Muscle layer of colon (tissue), 2 donors: ENCODE results near the gene ANKRD17.
A peak's percentile ranks its signal among the peaks of the same experiment; 100 is the strongest.
"Not testable (repeated sequence)": the region's sequence is repeated elsewhere in the genome, so short reads cannot be mapped to it uniquely, and the experiment has no call there.

Source experiments
- H3K27ac ChIP-seq: one replicate; pipeline ENCODE4 v1.7.0; 2013; ENCODE audit warnings: low read depth, mild to moderate bottlenecking, low read length, moderate library complexity
- H3K27me3 ChIP-seq, 2 donors: one replicate each; pipeline ENCODE4 v1.7.0; 2013; ENCODE audit warnings: low read length in 2 of 2, mild to moderate bottlenecking in 2 of 2; ENCODE audit not compliant: insufficient read depth in 2 of 2, control insufficient read depth in 1 of 2
- H3K36me3 ChIP-seq: one replicate; pipeline ENCODE4 v1.7.0; 2013; ENCODE audit warnings: mild to moderate bottlenecking, low read length; ENCODE audit not compliant: insufficient read depth
- H3K4me1 ChIP-seq: one replicate; pipeline ENCODE4 v1.7.0; 2013; ENCODE audit warnings: mild to moderate bottlenecking, low read length; ENCODE audit not compliant: insufficient read depth
- H3K4me3 ChIP-seq, 2 donors: one replicate each; pipeline ENCODE4 v1.7.0; 2013; ENCODE audit warnings: low read length in 2 of 2, low read depth in 1 of 2, mild to moderate bottlenecking in 1 of 2, moderate library complexity in 1 of 2
- H3K9ac ChIP-seq: one replicate; pipeline ENCODE4 v1.7.0; 2013; ENCODE audit warnings: low read length
- H3K9me3 ChIP-seq: one replicate; pipeline ENCODE4 v1.7.0; 2013; ENCODE audit warnings: mild to moderate bottlenecking, low read length
- donor health status: abdominal sarcoma.
- donor health status: Adenocarcinoma of cecum.

The ANKRD17 gene, protein sequence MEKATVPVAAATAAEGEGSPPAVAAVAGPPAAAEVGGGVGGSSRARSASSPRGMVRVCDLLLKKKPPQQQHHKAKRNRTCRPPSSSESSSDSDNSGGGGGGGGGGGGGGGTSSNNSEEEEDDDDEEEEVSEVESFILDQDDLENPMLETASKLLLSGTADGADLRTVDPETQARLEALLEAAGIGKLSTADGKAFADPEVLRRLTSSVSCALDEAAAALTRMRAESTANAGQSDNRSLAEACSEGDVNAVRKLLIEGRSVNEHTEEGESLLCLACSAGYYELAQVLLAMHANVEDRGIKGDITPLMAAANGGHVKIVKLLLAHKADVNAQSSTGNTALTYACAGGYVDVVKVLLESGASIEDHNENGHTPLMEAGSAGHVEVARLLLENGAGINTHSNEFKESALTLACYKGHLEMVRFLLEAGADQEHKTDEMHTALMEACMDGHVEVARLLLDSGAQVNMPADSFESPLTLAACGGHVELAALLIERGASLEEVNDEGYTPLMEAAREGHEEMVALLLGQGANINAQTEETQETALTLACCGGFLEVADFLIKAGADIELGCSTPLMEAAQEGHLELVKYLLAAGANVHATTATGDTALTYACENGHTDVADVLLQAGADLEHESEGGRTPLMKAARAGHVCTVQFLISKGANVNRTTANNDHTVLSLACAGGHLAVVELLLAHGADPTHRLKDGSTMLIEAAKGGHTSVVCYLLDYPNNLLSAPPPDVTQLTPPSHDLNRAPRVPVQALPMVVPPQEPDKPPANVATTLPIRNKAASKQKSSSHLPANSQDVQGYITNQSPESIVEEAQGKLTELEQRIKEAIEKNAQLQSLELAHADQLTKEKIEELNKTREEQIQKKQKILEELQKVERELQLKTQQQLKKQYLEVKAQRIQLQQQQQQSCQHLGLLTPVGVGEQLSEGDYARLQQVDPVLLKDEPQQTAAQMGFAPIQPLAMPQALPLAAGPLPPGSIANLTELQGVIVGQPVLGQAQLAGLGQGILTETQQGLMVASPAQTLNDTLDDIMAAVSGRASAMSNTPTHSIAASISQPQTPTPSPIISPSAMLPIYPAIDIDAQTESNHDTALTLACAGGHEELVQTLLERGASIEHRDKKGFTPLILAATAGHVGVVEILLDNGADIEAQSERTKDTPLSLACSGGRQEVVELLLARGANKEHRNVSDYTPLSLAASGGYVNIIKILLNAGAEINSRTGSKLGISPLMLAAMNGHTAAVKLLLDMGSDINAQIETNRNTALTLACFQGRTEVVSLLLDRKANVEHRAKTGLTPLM (N-terminal part only)

DNA sequence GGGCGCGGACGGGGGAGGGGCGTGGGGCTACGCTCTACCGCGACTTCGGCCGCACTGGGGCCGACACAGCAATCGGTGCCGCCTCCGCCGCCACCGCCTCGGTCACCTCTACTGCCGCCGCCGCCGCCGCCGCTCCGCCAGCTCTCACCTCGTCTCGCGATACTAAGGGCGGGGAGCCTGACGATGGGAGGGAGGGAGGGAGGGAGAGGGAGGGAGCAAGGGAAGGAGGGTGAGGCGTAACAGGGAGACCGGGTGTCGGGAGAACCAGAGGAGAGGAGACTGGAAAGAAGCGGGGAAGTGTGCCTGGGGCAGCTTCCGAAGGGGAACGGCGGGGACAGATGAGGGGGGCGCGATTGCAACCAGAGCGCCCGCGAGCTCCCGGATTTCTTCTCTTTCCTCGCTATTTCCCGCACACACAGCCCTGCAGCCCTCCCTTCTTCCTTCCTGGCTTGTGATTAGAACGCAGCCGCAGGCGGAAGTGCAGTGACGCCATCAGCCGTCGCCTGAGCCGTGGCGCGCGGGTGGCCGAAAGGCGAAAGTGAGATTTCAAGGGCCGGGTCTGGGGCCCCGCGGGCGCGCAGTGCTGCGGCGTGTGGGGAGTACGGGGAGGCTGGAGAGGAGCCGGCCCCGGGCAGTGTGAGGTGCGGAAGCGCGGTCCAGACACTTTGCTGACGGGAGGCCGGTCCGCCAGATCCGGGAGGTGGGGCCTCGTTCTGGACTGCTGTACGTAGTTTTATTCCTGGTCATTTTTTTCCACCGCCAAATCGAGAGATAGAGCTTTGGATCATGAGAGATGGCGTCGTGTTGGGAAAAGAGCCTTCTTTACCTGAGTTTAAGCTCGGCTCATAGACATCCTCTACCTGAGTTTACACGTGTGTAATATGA, at the start of gene ANKRD17:
ANKRD17 (minus strand) TSS at position 113 of the 885 bp plus-strand sequence. CDS start 130 bp downstream, outside the sequence.
- peak within 1 kb of the TSS; percentile 96 for H3K27ac ChIP-seq
- H3K4me3 ChIP-seq: peak within 1 kb of the TSS; percentile 80 to 97
- no peaks in the 10 kb centered on the region for H3K27me3 ChIP-seq
- peak within 1 kb of the TSS; percentile 92 for H3K9ac ChIP-seq
- no peaks in the 10 kb centered on the region for H3K9me3 ChIP-seq
- H3K4me1 ChIP-seq: peaks cover 38% of the 10 kb centered on the region
- H3K36me3 ChIP-seq: peaks cover 4% of the 10 kb centered on the region

DNA sequence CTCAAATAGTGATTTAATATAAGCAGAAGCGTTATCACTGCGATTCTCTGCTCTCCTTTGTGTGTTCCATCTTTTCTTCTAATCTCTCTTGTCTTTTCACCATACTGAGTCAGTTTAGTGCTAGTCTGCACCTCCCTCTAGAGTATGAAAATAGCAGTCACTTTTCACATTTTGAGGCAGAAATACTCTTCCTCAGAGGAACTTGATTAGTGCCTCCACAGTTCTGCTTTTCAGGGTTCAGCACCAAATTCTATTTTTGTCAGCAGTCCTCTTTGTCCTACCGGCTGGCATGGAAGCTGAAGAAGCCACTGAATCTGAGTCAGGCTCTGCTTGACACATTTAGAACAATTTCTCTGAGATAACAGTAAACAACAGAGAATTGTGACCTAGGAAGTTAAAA, 49.7 kb upstream of the ANKRD17 start:
- H3K4me1 ChIP-seq: no peaks in the 10 kb centered on the region
- no peak overlapping the region for H3K9ac ChIP-seq
- no peak overlapping the region for H3K27ac ChIP-seq
- no peaks in the 10 kb centered on the region for H3K36me3 ChIP-seq
- H3K9me3 ChIP-seq: no peaks in the 10 kb centered on the region
- H3K4me3 ChIP-seq: no peak overlapping the region
- no peaks in the 10 kb centered on the region for H3K27me3 ChIP-seq

DNA sequence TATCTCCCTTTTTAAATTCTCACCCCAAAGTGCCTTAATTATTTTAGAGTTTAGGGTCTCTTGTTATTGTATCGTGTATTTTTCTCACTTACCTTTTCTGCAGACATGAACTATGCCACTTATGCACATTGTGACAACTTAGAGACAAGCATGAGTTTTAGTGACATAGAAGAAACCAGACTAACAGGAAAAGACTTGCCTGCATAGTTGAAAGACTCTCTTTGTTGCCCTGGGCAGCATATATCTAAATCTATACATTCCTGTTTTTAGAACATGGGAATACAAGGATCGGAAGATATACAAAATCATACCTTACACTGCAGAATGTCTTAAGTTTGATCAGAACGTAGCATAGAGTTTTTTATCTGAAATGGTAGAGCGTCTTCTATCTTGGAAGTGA, 45.1 kb upstream of the ANKRD17 start:
- no peak overlapping the region for H3K27ac ChIP-seq
- H3K36me3 ChIP-seq: no peaks in the 10 kb centered on the region
- no peak overlapping the region for H3K4me3 ChIP-seq
- no peaks in the 10 kb centered on the region for H3K4me1 ChIP-seq
- H3K27me3 ChIP-seq: no peaks in the 10 kb centered on the region
- H3K9me3 ChIP-seq: no peaks in the 10 kb centered on the region
- no peak overlapping the region for H3K9ac ChIP-seq

DNA sequence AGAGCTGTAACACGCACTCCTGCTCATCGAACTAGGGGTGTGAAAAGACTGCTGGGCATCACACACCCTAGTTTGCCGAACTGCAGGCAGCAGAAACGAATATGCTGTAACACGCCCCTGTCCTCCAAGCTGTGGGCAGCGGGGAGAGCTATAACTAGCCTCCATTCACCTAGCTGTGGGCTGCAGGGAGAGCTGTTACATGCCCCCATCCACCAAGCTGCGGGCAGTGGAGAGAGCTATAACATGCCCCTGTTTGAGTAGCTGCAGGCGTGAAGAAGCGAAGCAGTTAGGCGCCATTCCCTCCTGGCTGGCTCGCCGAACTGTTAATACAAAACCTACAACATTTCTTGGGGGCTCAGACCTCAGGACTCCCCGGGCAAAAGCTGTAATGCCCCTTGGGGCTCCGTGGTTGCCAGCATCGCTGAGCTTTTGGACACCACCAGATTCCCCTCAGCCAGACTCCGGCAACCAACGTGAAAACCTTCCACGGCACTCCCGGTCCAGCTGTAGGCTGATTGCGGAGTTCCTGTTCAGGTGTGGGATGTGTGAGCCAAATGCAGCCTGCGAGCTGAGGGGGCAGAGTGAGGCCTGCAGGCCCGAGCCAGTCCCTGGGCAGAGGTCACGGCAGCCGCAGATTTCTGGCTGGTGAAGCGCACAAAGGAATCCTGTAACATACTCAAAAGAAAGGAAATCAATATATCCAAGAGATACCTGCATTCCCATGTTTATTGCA, 41.1 kb upstream of the ANKRD17 start:
- no peak overlapping the region for H3K9ac ChIP-seq
- H3K4me1 ChIP-seq: no peaks in the 10 kb centered on the region
- H3K27ac ChIP-seq: no peak overlapping the region
- no peak overlapping the region for H3K4me3 ChIP-seq
- H3K27me3 ChIP-seq: no peaks in the 10 kb centered on the region
- no peaks in the 10 kb centered on the region for H3K9me3 ChIP-seq
- H3K36me3 ChIP-seq: no peaks in the 10 kb centered on the region

DNA sequence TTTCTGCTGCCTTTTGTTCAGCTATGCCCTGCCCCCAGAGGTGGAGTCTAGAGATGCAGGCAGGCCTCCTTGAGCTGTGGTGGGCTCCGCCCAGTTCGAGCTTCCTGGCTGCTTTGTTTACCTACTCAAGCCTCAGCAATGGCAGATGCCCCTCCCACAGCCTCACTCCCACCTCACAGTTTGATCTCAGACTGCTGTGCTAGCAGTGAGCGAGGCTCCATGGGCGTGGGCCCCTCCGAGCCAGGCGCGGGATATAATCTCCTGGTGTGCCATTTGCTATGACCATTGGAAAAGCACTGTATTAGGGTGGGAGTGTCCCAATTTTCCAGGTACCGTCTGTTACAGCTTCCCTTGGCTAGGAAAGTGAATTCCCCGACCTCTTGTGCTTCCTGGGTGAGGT, 34.1 kb upstream of the ANKRD17 start:
- H3K4me3 ChIP-seq, H3K9ac ChIP-seq, H3K27ac ChIP-seq, H3K27me3 ChIP-seq, H3K36me3 ChIP-seq, H3K4me1 ChIP-seq, H3K9me3 ChIP-seq: not testable (repeated sequence)

DNA sequence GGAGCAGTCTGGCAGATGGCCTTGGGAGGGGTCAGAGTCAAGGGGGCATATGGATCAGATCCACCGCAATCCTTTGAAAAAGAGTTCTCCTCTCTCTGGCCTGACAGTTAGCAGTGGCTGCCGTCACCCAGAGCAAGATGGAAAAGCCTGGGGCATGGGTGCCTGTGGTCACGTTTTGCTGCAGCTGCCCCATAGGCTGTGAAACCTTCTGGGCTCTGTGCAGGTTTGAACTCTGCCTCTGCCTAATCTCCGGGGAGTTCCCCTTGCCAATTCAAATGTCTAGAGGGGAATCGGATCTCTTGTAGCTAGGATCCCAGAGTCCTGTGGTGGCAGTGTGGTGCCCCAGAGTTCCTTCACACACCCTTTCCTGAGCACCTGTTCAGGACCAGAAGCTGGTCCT, 23.4 kb upstream of the ANKRD17 start:
- Histone ChIP-seq H3K9me3 (no peaks in the 10 kb centered on the region), H3K4me3 (no peak overlapping the region), H3K27me3 (no peaks in the 10 kb centered on the region), H3K27ac (no peak overlapping the region), H3K4me1 (no peaks in the 10 kb centered on the region), H3K9ac (no peak overlapping the region), H3K36me3 (peaks cover 9% of the 10 kb centered on the region)

DNA sequence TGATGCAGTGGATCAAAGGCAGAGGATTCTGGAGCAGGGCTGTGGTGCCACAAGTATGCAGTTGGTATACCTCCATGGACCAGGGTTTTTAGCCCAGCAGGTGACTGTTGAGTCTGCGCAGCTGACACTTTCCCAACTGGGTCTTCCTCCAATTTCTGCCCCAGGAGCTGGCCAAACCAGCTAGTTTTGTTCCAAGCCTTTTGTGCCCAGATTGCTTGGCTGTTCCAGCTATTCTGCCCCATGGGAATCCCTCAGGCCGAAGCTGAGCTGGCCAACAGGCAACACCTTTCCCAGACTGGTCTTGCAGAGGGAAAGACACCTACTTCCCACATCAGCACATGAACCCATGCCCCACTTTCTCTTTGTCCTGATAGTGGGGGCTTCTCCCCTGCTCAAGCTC, 22.8 kb upstream of the ANKRD17 start:
- Histone ChIP-seq H3K36me3 (peaks cover 9% of the 10 kb centered on the region), H3K27me3 (no peaks in the 10 kb centered on the region), H3K9me3 (no peaks in the 10 kb centered on the region), H3K27ac (no peak overlapping the region), H3K4me1 (no peaks in the 10 kb centered on the region), H3K9ac (no peak overlapping the region), H3K4me3 (no peak overlapping the region)

DNA sequence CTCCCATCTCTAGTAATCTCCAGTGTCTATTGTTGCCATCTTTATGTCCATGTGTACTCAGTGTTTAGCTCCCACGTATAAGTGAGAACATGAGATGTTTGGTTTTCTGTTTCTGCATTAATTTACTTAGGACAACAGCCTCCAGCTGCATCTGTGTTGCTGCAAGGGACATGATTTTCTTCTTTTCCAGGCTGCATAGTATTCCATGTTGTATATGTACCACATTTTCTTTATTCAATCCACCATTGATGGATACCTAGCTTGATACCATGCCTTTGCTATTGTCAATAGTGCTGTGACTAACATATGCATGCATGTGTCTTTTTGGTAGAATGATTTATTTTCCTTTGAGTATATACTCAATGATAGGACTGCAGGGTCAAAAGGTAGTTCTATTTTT, 18.6 kb upstream of the ANKRD17 start:
- H3K4me3 ChIP-seq: no peak overlapping the region
- H3K27me3 ChIP-seq: no peaks in the 10 kb centered on the region
- H3K9ac ChIP-seq: no peak overlapping the region
- no peak overlapping the region for H3K27ac ChIP-seq
- H3K9me3 ChIP-seq: no peaks in the 10 kb centered on the region
- H3K36me3 ChIP-seq: peaks cover 9% of the 10 kb centered on the region
- H3K4me1 ChIP-seq: no peaks in the 10 kb centered on the region

DNA sequence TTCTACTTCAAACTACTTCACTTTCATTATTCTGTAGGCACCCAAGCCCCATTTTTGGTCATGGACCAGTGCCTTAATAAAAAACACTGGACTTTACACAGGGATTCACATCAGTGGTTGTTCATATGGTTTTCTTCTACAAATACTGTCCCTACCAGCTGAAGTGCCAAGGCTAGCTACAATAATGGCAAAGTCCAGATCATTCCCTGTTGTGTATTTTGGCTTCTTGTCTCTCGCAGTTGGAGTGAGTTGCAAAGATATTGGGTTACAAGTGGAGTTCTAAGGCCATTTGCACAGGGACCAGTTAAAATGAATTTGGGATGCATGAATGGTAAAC, 16.7 kb upstream of the ANKRD17 start:
- Histone ChIP-seq H3K4me1 (no peaks in the 10 kb centered on the region), H3K27ac (no peak overlapping the region), H3K27me3 (no peaks in the 10 kb centered on the region), H3K36me3 (no peaks in the 10 kb centered on the region), H3K4me3 (no peak overlapping the region), H3K9me3 (no peaks in the 10 kb centered on the region), H3K9ac (no peak overlapping the region)

DNA sequence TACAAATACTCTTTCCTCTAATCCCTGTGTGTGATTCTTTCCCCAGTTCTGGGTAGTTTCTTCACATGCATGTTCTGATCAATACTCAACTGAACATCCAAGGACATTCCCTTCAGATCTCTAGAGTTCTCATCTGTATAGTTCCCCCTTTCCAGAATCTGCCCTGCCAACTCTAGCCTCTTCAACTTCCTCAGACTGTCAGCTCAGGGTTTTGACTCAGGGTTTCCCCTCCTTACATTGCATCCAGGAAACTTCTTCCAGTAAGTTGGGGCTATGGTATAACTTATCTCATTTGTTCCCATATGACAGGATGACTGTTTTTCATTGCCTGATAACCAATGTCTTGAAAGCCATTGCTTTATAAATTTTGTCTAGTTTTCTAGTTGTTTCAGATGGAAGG, 14.2 kb upstream of the ANKRD17 start:
- no peaks in the 10 kb centered on the region for H3K27me3 ChIP-seq

More for the DNA sequence above, 14.2 kb upstream of the ANKRD17 start:
- H3K9ac ChIP-seq: no peak overlapping the region
- no peaks in the 10 kb centered on the region for H3K9me3 ChIP-seq
- no peak overlapping the region for H3K4me3 ChIP-seq
- H3K36me3 ChIP-seq: no peaks in the 10 kb centered on the region
- H3K4me1 ChIP-seq: no peaks in the 10 kb centered on the region
- H3K27ac ChIP-seq: no peak overlapping the region
